Measurements from ENCODE around the gene NOTCH3. TPM values are rescaled to one million over a fixed set of nuclear protein-coding genes. Genes with fewer than 3 reads are reported as not detected.

NOTCH3 gene
- total RNA-seq, 1 experiment from 2014 or later, result 60.6 TPM

DNA sequence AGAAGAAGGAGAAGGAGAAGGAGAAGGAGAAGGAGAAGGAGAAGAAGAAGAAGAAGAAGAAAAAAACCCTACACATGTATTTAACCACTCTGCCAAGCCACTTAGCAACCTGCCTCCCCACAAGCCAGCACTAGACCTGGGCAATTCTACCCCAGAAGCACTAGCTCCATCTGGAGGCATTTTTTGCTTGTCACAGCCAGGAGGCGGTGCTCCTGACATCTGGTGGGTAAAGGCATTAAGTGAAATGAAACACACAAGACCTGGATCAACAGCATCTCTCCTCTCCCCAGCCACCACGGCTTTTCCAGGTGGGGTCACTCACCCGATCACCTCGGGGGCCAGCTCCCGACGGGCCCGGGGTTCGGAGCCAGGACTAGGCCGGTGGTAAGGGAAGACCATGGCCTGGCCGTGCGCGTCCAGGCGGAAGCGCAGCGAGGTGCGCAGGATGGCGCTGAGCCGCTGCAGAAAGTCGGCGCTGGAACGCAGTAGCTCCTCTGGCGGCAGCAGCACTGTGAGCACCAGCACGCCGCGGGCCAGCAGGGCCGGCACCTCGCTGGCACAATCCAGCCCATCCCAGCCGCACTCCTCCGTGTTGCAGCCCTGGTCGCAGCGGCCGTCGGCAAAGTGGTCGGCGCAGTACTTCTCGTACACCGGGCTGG is 26.9 kb downstream of the NOTCH3 start:
- no peaks in the 10 kb centered on the region for H3K4me1 Mint-ChIP-seq (ENCODE audit: low read depth, unreplicated experiment)
- BruUV-seq (replicated peaks), result no TSS peak
- H3K27me3 ChIP-seq (replicated peaks; ENCODE audit: control insufficient read depth, insufficient read depth, low read length), result no peaks in the 10 kb centered on the region
- TF ChIP-seq CTCF (IDR thresholded peaks at IDR 0.05; ENCODE audit: insufficient read depth in 1 of 2, low read depth in 1 of 2, low read length in 1 of 2, severe bottlenecking in 1 of 2, unreplicated experiment in 1 of 2), result no peak
- ChIA-PET POLR2A (interaction anchor here (0.9 kb wide), 1 partner anchor 245 kb away, joined by 3 read pairs; the partner anchor contains the start of gene AKAP8L), CTCF (interaction anchor here (0.8 to 1.0 kb wide), 2 partner anchors 82 to 124 kb away, joined by 3 to 5 read pairs; no protein-coding TSS in a partner anchor)
- no peak overlapping the region for H3K4me3 ChIP-seq (ENCODE audit: low read depth, low read length)
- DNase-seq, result no peak
- no peaks in the 10 kb centered on the region for H3K9me3 Mint-ChIP-seq (ENCODE audit: unreplicated experiment)
- intact Hi-C loops (cut with micrococcal nuclease; ENCODE audit: unreplicated experiment), result no loop called here
- H3K27me3 Mint-ChIP-seq (ENCODE audit: insufficient read depth, unreplicated experiment), result no peaks in the 10 kb centered on the region
- peaks cover 64% of the 10 kb centered on the region for H3K36me3 Mint-ChIP-seq (ENCODE audit: insufficient read depth, unreplicated experiment)
- peaks cover 3% of the 10 kb centered on the region; the same call in 1 of the 2 replicates for H3K36me3 ChIP-seq (ENCODE audit: control insufficient read depth, insufficient read depth, low read length)
- H3K4me3 Mint-ChIP-seq (ENCODE audit: unreplicated experiment), result no peak overlapping the region
- no peak overlapping the region for H3K27ac Mint-ChIP-seq (ENCODE audit: unreplicated experiment)
- no peaks in the 10 kb centered on the region for H3K9me3 ChIP-seq
- H3K4me1 ChIP-seq, result no peaks in the 10 kb centered on the region

DNA sequence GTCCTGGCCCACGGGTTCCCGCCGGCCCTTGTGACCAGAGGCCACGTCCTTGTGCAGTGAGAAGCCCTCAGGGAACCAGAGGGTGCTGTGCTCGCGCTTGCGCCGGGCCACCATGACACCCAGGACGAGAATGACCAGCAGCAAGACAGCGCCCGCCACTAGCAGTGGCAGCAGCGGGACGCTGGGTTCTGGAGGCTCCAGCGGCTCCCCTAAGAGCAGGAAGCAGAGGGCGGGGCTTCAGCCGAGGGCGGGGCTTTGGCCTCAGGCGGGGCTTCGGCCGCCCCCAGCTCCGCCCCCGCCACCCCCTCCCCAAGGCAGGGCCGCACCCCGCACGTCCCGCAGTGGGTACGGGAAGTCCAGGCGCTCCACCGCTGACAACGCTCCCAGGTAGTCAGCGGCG is 30.4 kb downstream of the NOTCH3 start:
- H3K27me3 Mint-ChIP-seq (ENCODE audit: insufficient read depth, unreplicated experiment), result no peaks in the 10 kb centered on the region
- H3K9me3 Mint-ChIP-seq (ENCODE audit: unreplicated experiment), result no peaks in the 10 kb centered on the region
- TF ChIP-seq CTCF (IDR thresholded peaks at IDR 0.05; ENCODE audit: insufficient read depth in 1 of 2, low read depth in 1 of 2, low read length in 1 of 2, severe bottlenecking in 1 of 2, unreplicated experiment in 1 of 2), result no peak
- ChIA-PET POLR2A (no interaction called here), CTCF (no interaction called here)
- no peak overlapping the region for H3K27ac Mint-ChIP-seq (ENCODE audit: unreplicated experiment)
- H3K36me3 Mint-ChIP-seq (ENCODE audit: insufficient read depth, unreplicated experiment), result peaks cover 69% of the 10 kb centered on the region
- no peaks in the 10 kb centered on the region for H3K4me1 Mint-ChIP-seq (ENCODE audit: low read depth, unreplicated experiment)
- Histone ChIP-seq H3K36me3 (ENCODE audit: control insufficient read depth, insufficient read depth, low read length) (peaks cover 8% of the 10 kb centered on the region), H3K4me3 (ENCODE audit: low read depth, low read length) (no peak overlapping the region), H3K4me1 (no peaks in the 10 kb centered on the region), H3K9me3 (peaks cover 16% of the 10 kb centered on the region; the same call in 1 of the 2 replicates), H3K27me3 (replicated peaks; ENCODE audit: control insufficient read depth, insufficient read depth, low read length) (no peaks in the 10 kb centered on the region)
- H3K4me3 Mint-ChIP-seq (ENCODE audit: unreplicated experiment), result no peak overlapping the region
- BruUV-seq (replicated peaks), result no TSS peak
- intact Hi-C loops (cut with micrococcal nuclease; ENCODE audit: unreplicated experiment), result no loop called here
- DNase-seq, result no peak

GRCh38 chr19:15169541-15170285 is 31.1 kb downstream of the NOTCH3 start:
- no peak overlapping the region for H3K4me3 ChIP-seq (ENCODE audit: low read depth, low read length)
- peaks cover 12% of the 10 kb centered on the region for H3K36me3 ChIP-seq (ENCODE audit: control insufficient read depth, insufficient read depth, low read length)
- peaks cover 16% of the 10 kb centered on the region; the same call in 1 of the 2 replicates for H3K9me3 ChIP-seq
- Mint-ChIP-seq H3K36me3 (ENCODE audit: insufficient read depth, unreplicated experiment) (peaks cover 69% of the 10 kb centered on the region), H3K4me3 (ENCODE audit: unreplicated experiment) (no peak overlapping the region), H3K4me1 (ENCODE audit: low read depth, unreplicated experiment) (no peaks in the 10 kb centered on the region), H3K27me3 (ENCODE audit: insufficient read depth, unreplicated experiment) (no peaks in the 10 kb centered on the region), H3K27ac (ENCODE audit: unreplicated experiment) (no peak overlapping the region), H3K9me3 (ENCODE audit: unreplicated experiment) (no peaks in the 10 kb centered on the region)
- no peak for TF ChIP-seq CTCF (IDR thresholded peaks at IDR 0.05; ENCODE audit: insufficient read depth in 1 of 2, low read depth in 1 of 2, low read length in 1 of 2, severe bottlenecking in 1 of 2, unreplicated experiment in 1 of 2)
- no peaks in the 10 kb centered on the region for H3K4me1 ChIP-seq
- ChIA-PET POLR2A (no interaction called here), CTCF (interaction anchor here (0.6 kb wide), 1 partner anchor 129 kb away, joined by 6 read pairs; no protein-coding TSS in a partner anchor)
- no peaks in the 10 kb centered on the region for H3K27me3 ChIP-seq (replicated peaks; ENCODE audit: control insufficient read depth, insufficient read depth, low read length)
- intact Hi-C loops (cut with micrococcal nuclease; ENCODE audit: unreplicated experiment), result no loop called here
- no TSS peak for BruUV-seq (replicated peaks)
- no peak for DNase-seq
